ENCODE measurements around the gene ZNF135. TPM values are rescaled to one million over a fixed set of nuclear protein-coding genes. Genes with fewer than 3 reads are reported as not detected.

The ZNF135 gene
- under 1 TPM; 0.49 to 0.76 TPM for total RNA-seq

- Mint-ChIP-seq H3K9me3 (ENCODE audit: low read depth) (peaks cover 9% of the 10 kb centered on the region), H3K27ac (peak within 1 kb of the TSS; percentile 58), H3K4me3 (peak within 1 kb of the TSS; percentile 42), H3K36me3 (peaks cover 21% of the 10 kb centered on the region), H3K4me1 (peaks cover 3% of the 10 kb centered on the region), H3K27me3 (no peaks in the 10 kb centered on the region)
- DNase-seq (peak; percentile 72), ATAC-seq (peak; percentile 88)
- CTCF ChIA-PET = no interaction called here
These were observed at the start of gene ZNF135 for GRCh38 chr19:58059003-58059670. ZNF135 (plus strand) TSS chr19:58059282; CDS start chr19:58060003, 721 bp downstream.

- Mint-ChIP-seq H3K36me3 (peaks cover 43% of the 10 kb centered on the region), H3K4me3 (peak overlapping the region; percentile 80), H3K4me1 (peaks cover 15% of the 10 kb centered on the region), H3K27me3 (no peaks in the 10 kb centered on the region), H3K9me3 (ENCODE audit: low read depth) (peaks cover 41% of the 10 kb centered on the region), H3K27ac (peak overlapping the region; percentile 78)
- ATAC-seq = no peak
- CTCF ChIA-PET = no interaction called here
- DNase-seq = no peak
These were observed 49.8 kb upstream of the ZNF135 start for GRCh38 chr19:58009301-58009665.

GRCh38 chr19:58009666-58010301 is 49.3 kb upstream of the ZNF135 start:
- ATAC-seq = peak; percentile 99
- Mint-ChIP-seq H3K9me3 (ENCODE audit: low read depth) (peaks cover 36% of the 10 kb centered on the region), H3K4me1 (peaks cover 11% of the 10 kb centered on the region), H3K27me3 (no peaks in the 10 kb centered on the region), H3K27ac (peak overlapping the region; percentile 78), H3K4me3 (peak overlapping the region; percentile 80), H3K36me3 (peaks cover 38% of the 10 kb centered on the region)
- CTCF ChIA-PET = no interaction called here
- peak; percentile 89 for DNase-seq

GRCh38 chr19:58010507-58010906 is 48.6 kb upstream of the ZNF135 start:
- ATAC-seq = no peak
- DNase-seq = no peak
- Mint-ChIP-seq H3K9me3 (ENCODE audit: low read depth) (peaks cover 36% of the 10 kb centered on the region), H3K4me3 (no peak overlapping the region), H3K27me3 (no peaks in the 10 kb centered on the region), H3K36me3 (peaks cover 31% of the 10 kb centered on the region), H3K27ac (no peak overlapping the region), H3K4me1 (peaks cover 11% of the 10 kb centered on the region)
- CTCF ChIA-PET = no interaction called here

DNA sequence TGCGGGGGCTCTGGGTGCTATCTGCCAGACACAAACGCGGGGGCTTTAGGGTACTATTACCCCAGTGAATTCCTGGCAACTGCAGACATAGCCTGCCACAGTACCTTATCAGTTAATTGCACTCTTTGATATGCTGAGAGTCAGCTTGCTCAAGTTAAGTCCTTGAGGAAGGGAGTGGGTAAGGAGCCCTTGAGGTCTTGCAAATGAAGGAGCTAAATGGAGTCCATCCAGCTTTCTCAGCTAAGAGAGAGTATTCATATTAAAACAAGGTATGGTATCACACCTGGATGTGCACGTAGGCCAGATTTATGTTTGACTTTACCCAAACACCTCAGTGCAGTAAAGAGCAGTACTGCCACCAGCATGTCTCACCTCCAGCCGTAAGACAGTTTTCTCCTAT is 44.9 kb upstream of the ZNF135 start:
- Mint-ChIP-seq H3K4me3 (no peak overlapping the region), H3K4me1 (peaks cover 5% of the 10 kb centered on the region), H3K9me3 (ENCODE audit: low read depth) (peaks cover 23% of the 10 kb centered on the region), H3K27ac (no peak overlapping the region), H3K36me3 (peaks cover 9% of the 10 kb centered on the region), H3K27me3 (no peaks in the 10 kb centered on the region)
- ATAC-seq (no peak), DNase-seq (no peak)
- CTCF ChIA-PET = no interaction called here

DNA sequence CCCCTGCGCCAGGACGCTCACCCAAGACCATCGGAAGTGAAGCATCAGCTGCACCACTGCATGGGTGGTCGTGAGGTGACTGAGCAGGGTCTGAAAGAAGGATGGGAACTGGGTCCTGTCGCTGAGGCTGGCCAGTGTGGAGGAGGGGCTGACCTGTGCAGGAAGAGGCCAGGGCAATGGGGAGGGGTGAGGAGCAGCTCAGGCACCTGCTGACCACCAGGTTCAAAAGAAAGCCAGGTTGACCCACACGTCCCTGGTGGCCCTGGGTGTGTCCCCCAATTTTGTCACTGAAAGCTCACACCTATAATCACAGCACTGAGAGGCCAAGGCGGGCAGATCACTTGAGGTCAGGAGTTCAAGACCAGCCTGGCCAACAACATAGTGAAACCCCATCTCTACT is 39.0 kb upstream of the ZNF135 start:
- DNase-seq = no peak
- CTCF ChIA-PET = no interaction called here
- H3K9me3 Mint-ChIP-seq (ENCODE audit: low read depth) = peaks cover 17% of the 10 kb centered on the region

DNA sequence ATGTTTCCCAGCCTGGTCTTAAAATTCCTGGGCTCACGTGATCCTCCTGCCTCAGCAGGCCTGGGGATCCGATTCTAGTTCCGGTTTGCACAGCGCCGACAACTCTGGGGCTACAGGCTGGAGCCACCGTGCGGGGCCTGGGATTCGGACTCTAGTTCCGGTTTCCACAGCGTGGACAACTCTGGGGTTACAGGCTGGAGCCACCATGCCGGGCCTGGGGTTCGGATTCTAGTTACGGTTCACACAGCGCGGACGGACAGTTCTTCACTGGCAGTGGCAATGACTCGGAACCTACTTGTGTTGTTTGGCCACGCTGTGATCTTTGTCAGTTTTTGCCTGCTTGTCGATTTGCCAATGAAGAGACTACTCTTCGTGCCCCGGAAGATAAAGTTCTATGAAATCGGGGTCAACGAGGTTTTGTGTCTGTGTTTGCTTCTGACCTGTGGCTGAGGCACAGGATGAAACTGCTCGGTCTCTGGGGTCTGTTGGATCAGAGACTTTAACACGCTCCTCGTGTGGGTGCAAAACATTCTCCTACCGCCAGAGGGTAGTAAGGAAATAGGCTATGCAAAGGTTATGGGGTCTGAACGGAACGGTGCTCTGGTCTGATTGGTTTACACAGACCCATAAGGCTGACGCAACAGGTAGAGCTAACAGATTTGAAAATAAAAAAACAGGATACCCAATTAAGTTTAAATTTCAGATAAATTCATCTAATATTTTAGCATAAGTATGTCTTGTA is 37.4 kb upstream of the ZNF135 start:
- no peak overlapping the region for H3K4me3 Mint-ChIP-seq
- DNase-seq (peak; percentile 60), ATAC-seq (peak; percentile 68)
- peaks cover 14% of the 10 kb centered on the region for H3K9me3 Mint-ChIP-seq (ENCODE audit: low read depth)
- CTCF ChIA-PET = no interaction called here
- no peak overlapping the region for H3K27ac Mint-ChIP-seq
- peaks cover 3% of the 10 kb centered on the region for H3K36me3 Mint-ChIP-seq
- peaks cover 3% of the 10 kb centered on the region for H3K4me1 Mint-ChIP-seq
- no peaks in the 10 kb centered on the region for H3K27me3 Mint-ChIP-seq

More for the DNA sequence above, 39.0 kb upstream of the ZNF135 start:
- Mint-ChIP-seq H3K4me3 (no peak overlapping the region), H3K36me3 (peaks cover 3% of the 10 kb centered on the region), H3K27ac (no peak overlapping the region), H3K4me1 (peaks cover 3% of the 10 kb centered on the region), H3K27me3 (no peaks in the 10 kb centered on the region)
- ATAC-seq = no peak

- no peaks in the 10 kb centered on the region for H3K27me3 Mint-ChIP-seq
- H3K9me3 Mint-ChIP-seq (ENCODE audit: low read depth) = peaks cover 14% of the 10 kb centered on the region
- CTCF ChIA-PET = no interaction called here
- no peak for DNase-seq
- peaks cover 3% of the 10 kb centered on the region for H3K36me3 Mint-ChIP-seq
- H3K27ac Mint-ChIP-seq = no peak overlapping the region
- H3K4me3 Mint-ChIP-seq = no peak overlapping the region
- ATAC-seq = no peak
- H3K4me1 Mint-ChIP-seq = peaks cover 3% of the 10 kb centered on the region
These were observed 36.8 kb upstream of the ZNF135 start for GRCh38 chr19:58022283-58022660.

- Mint-ChIP-seq H3K4me1 (peaks cover 3% of the 10 kb centered on the region), H3K9me3 (ENCODE audit: low read depth) (peaks cover 17% of the 10 kb centered on the region), H3K36me3 (peaks cover 3% of the 10 kb centered on the region), H3K4me3 (no peak overlapping the region), H3K27me3 (no peaks in the 10 kb centered on the region), H3K27ac (no peak overlapping the region)
- no peak for ATAC-seq
- CTCF ChIA-PET = no interaction called here
- no peak for DNase-seq
These were observed 34.4 kb upstream of the ZNF135 start for GRCh38 chr19:58024661-58025060.

DNA sequence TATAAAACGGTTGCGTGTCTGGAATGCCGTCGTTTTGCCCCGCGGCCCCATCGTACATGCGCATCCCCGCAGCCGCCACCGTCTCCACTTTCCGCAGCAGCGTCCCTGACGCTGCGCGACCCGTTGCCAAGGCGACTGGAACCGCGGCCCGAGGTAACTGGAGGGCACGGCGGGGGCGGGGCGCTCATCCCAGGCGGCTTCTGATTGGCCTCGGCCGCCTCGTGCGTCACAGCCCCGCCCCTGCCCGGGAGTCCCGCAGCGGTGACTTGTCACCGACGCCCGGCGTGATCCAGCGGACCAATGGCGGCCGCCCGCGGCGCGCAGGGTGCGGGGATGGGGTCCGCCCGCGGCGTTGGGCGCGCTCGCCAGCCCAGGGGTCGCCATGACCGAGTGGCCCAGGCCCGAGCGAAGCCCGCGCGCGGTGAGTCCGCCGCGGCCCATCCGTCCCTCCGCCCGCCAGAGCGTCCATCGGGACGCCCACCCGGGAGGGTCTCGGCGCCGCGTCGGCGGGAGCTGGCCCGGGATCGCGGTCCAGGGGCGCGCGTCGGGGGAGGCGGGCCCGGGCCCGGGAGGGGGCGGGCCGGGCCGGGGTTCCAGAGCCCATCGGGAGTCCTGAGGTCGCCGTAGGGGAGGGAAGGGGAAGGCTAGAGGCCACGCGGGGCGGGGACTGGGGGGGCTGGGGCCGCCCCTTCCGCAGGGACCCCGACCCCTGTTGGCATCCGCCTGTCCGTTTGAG is 25.2 kb upstream of the ZNF135 start, which contains the start of gene ZSCAN1:
ZSCAN1 (plus strand) TSS at position 285 of the 736 bp plus-strand sequence. CDS start 3,812 bp downstream, outside the sequence.
- DNase-seq (peak; percentile 42), ATAC-seq (peak; percentile 42)
- H3K4me1 Mint-ChIP-seq = no peaks in the 10 kb centered on the region
- no peak within 1 kb of the TSS for H3K4me3 Mint-ChIP-seq
- CTCF ChIA-PET = no interaction called here
- peaks cover 2% of the 10 kb centered on the region for H3K27me3 Mint-ChIP-seq
- H3K9me3 Mint-ChIP-seq (ENCODE audit: low read depth) = peaks cover 25% of the 10 kb centered on the region
- no peak within 1 kb of the TSS for H3K27ac Mint-ChIP-seq
- peaks cover 10% of the 10 kb centered on the region for H3K36me3 Mint-ChIP-seq

- H3K4me1 Mint-ChIP-seq = no peaks in the 10 kb centered on the region
- H3K27ac Mint-ChIP-seq = no peak overlapping the region
- no peak overlapping the region for H3K4me3 Mint-ChIP-seq
- DNase-seq (no peak), ATAC-seq (no peak)
- CTCF ChIA-PET = no interaction called here
- H3K9me3 Mint-ChIP-seq (ENCODE audit: low read depth) = peaks cover 24% of the 10 kb centered on the region
- peaks cover 2% of the 10 kb centered on the region for H3K27me3 Mint-ChIP-seq
- peaks cover 10% of the 10 kb centered on the region for H3K36me3 Mint-ChIP-seq
These were observed 24.6 kb upstream of the ZNF135 start for GRCh38 chr19:58034477-58034793.

- Mint-ChIP-seq H3K9me3 (ENCODE audit: low read depth) (peaks cover 26% of the 10 kb centered on the region), H3K36me3 (peaks cover 9% of the 10 kb centered on the region), H3K27me3 (peaks cover 2% of the 10 kb centered on the region), H3K27ac (no peak overlapping the region), H3K4me1 (no peaks in the 10 kb centered on the region), H3K4me3 (no peak overlapping the region)
- CTCF ChIA-PET = no interaction called here
- DNase-seq (no peak), ATAC-seq (no peak)
These were observed 23.2 kb upstream of the ZNF135 start for GRCh38 chr19:58035863-58036262.

DNA sequence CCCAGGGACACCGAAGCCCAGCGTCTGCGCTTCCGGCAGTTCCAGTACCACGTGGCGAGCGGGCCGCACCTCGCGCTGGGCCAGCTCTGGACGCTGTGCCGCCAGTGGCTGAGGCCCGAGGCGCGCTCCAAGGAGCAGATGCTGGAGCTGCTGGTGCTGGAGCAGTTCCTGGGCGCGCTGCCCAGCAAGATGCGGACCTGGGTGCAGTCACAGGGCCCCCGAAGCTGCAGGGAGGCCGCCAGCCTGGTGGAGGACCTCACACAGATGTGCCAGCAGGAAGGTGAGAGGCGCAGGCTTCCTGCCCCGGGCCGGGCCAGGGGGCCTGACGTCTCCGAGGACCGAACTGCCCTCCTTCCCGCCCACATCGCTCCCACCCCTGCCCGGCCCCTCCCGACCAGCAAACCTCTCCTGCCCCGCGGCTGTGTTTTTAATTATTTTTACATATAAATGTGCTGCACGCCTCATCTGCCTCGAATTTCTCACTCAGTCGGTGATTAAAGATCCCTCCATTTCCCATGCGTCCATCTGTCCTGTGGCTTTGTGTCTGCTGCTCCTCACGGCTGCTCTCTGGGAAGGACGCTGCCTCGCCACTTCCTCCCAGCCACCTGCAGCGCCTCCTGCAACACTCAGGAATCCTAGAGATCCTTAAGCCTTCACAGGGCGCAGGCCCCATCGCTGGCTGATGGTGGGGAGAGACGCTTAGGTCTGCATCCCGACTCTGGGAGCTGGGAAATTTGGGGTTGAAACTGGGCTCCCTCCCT is 21.0 kb upstream of the ZNF135 start:
- H3K9me3 Mint-ChIP-seq (ENCODE audit: low read depth) = peaks cover 28% of the 10 kb centered on the region
- H3K27ac Mint-ChIP-seq = no peak overlapping the region

More for the DNA sequence above, 21.0 kb upstream of the ZNF135 start:
- Mint-ChIP-seq H3K36me3 (peaks cover 9% of the 10 kb centered on the region), H3K4me1 (no peaks in the 10 kb centered on the region), H3K27me3 (peaks cover 2% of the 10 kb centered on the region), H3K4me3 (no peak overlapping the region)
- ATAC-seq = no peak
- CTCF ChIA-PET = no interaction called here
- DNase-seq = no peak

Measured in activated CD8-positive, alpha-beta memory T cell treated with anti-CD3 and anti-CD28 coated beads, Interleukin-2, amount 10 ng/mL, durations not matched to agents 7 days and 5 days (primary cell).